HG02938 (cell line): ENCODE measurements around the gene FBN3.
"Not testable (repeated sequence)": the region's sequence is repeated elsewhere in the genome, so short reads cannot be mapped to it uniquely, and the experiment has no call there.

Experiments used
- ATAC-seq: cut with Tn5 transposase; IDR thresholded peaks from one replicate; pipeline ENCODE4 v1.9.1; 2021; ENCODE audit warnings: mild to moderate bottlenecking, moderate library complexity; ENCODE audit not compliant: unreplicated experiment

The FBN3 gene

DNA sequence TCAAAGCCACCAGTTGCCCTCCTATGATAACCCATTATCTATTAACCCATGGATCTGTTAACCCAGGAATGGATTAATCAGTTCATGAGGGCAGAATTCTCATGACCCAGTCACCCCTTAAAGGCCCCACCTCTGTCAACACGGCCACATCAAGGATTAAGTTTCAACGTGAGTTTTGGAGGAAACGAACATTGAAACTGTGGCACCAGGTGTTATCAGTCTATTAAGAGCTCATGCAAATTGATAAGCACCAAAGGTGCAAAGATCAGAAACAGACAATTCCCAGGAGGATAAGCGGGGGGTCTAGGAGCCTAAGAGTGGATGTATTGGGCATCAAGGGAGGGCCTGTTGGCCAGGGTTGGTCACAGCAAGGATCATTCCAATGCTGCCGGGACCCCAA lies 124.1 kb downstream of the FBN3 start:
- no peak for ATAC-seq

DNA sequence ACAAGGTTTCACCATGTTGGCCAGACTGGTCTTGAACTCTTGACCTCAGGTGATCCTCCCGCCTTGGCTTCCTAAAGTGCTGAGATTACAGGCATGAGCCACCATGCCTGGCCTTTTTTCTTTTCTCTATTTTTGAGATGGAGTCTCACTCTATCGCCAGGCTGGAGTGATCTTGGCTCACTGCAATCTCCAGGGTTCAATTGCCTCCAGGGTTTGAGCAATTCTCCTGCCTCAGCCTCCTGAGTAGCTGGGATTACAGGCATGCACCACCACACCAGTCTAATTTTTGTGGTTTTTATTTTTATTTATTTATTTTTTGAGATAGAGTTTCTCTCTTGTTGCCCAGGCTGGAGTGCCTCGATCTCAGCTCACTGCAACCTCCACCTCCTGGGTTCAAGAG lies 125.1 kb downstream of the FBN3 start:
- ATAC-seq: not testable (repeated sequence)

- no peak for ATAC-seq
These were observed 126.0 kb downstream of the FBN3 start for GRCh38 chr19:8023371-8023770.

- ATAC-seq: no peak
These were observed 127.1 kb downstream of the FBN3 start for GRCh38 chr19:8022275-8022674.

GRCh38 chr19:8021374-8021773 lies 128.0 kb downstream of the FBN3 start:
- no peak for ATAC-seq

DNA sequence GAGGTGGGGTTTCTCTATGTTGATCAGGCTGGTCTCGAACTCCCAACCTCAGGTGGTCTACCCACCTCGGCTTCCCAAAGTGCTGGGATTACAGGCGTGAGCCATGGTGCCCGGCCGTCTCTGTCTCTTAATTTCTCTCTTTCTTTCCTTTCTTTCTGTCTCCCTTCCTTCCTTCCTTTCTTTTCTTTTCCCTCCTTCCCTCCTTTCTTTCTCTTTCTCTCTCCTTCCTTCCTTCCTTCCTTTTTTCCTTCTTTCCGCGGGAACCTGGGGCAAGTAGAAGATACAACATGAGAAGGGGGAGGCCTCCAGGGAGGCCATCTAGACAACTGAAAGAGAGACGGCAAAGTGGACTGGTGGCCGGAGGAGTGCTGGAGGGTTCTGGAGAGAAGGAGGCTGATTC lies 128.7 kb downstream of the FBN3 start:
- no peak for ATAC-seq

DNA sequence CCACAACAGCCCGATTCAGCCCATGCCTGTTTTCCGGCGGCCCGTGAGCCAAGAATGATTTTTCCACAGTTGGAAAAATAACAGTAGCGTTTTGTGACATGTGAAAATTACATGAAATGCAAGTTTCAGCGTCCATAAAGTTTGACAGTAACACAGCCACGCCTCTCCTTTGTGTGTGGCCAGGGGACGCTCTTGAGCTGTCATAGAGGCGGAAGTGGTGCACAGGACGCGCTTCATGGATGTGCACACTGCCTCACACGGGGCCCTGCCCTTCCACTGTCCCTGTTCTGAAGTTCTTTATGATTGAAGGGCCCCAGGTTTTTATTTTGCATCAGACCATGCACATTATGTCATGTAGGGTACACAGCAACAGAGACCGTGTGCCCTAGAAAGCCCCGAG lies 131.6 kb downstream of the FBN3 start:
- no peak for ATAC-seq
